Activated B cell treated with CpG ODN at 0.5 μM for 24 hours (primary cell): ENCODE results near the gene CENPC. TPM values are rescaled to one million over a fixed set of nuclear protein-coding genes. Genes with fewer than 3 reads are reported as not detected.
A peak's percentile ranks its signal among the peaks of the same experiment; 100 is the strongest.

ENCODE experiments used
- ATAC-seq: fragments of 200-7000 bp; cut with Tn5 transposase; one replicate; pipeline ENCODE4 v1.10.0; 2021; ENCODE audit warnings: low read depth, mild to moderate bottlenecking, moderate library complexity
- CTCF ChIA-PET: fragments of 350-600 bp; sonication (Branson Sonifier 250); formaldehyde crosslinking; loops from one replicate; lab custom pipeline; 2021; ENCODE audit warnings: antibody characterized with exemption; lab: Charles Lee
- POLR2A ChIA-PET: fragments of 350-600 bp; sonication (Branson Sonifier 250); formaldehyde crosslinking; loops from one replicate; lab custom pipeline; 2021; ENCODE audit warnings: antibody characterized with exemption; lab: Charles Lee
- DNase-seq: peaks from one replicate; pipeline ENCODE4 v3.0.0; 2022
- H3K27ac Mint-ChIP-seq: one replicate; pipeline ENCODE4 v1.8.0; 2020; ENCODE audit warnings: mixed read lengths
- H3K27me3 Mint-ChIP-seq: one replicate; pipeline ENCODE4 v1.8.0; 2021; ENCODE audit warnings: mixed read lengths
- H3K36me3 Mint-ChIP-seq: one replicate; pipeline ENCODE4 v1.8.0; 2021; ENCODE audit warnings: low read depth, mixed read lengths
- H3K4me1 Mint-ChIP-seq: one replicate; pipeline ENCODE4 v1.8.0; 2021; ENCODE audit warnings: mixed read lengths
- H3K4me3 Mint-ChIP-seq: one replicate; pipeline ENCODE4 v1.8.0; 2020; ENCODE audit warnings: mild to moderate bottlenecking, mixed read lengths
- H3K9me3 Mint-ChIP-seq: one replicate; pipeline ENCODE4 v1.8.0; 2020; ENCODE audit warnings: mixed read lengths
- CTCF ChIP-seq: fragments of 200-600 bp; IDR thresholded peaks from one replicate; pipeline ENCODE4 v1.8.0; 2022; ENCODE audit warnings: antibody characterized with exemption, mild to moderate bottlenecking
- intact Hi-C: fragments of 100-400 bp; cut with micrococcal nuclease; formaldehyde crosslinking; loops from one replicate; pipeline ENCODE4 v1.15.1; 2024
- total RNA-seq: library from RNA; stranded (reverse); gene quantifications from 2 replicates; pipeline ENCODE4 v1.2.3, GENCODE V29; 2022

Gene CENPC
- total RNA-seq, 1 donor from 2014 or later, result 46.0 TPM

GRCh38 chr4:67581913-67582312 lies 36.6 kb upstream of the CENPC start:
- ATAC-seq (no peak), DNase-seq (no peak)
- peak overlapping the region; percentile 83 for H3K27ac Mint-ChIP-seq
- H3K4me1 Mint-ChIP-seq, result peaks cover 41% of the 10 kb centered on the region
- peaks cover 68% of the 10 kb centered on the region for H3K36me3 Mint-ChIP-seq
- POLR2A ChIA-PET, result interaction anchor here (0.6 to 1.8 kb wide), 7 partner anchors 9 to 118 kb away, joined by 3 to 13 read pairs (median 4); partner anchors contain the start of gene CENPC
- no peak overlapping the region for H3K4me3 Mint-ChIP-seq
- TF ChIP-seq CTCF, result no peak
- H3K27me3 Mint-ChIP-seq, result no peaks in the 10 kb centered on the region
- intact Hi-C loops, result loop anchor here (1.0 to 2.0 kb wide), 2 partner anchors 13 to 24 kb away; partner anchors contain the start of gene STAP1
- no peaks in the 10 kb centered on the region for H3K9me3 Mint-ChIP-seq
- CTCF ChIA-PET, result interaction anchor here (0.9 to 1.7 kb wide), 2 partner anchors 24 to 32 kb away, joined by 5 to 6 read pairs; no protein-coding TSS in a partner anchor

GRCh38 chr4:67581208-67581857 lies 36.0 kb upstream of the CENPC start:
- ChIA-PET CTCF (interaction anchor here (0.9 kb wide), 1 partner anchor 24 kb away, joined by 6 read pairs; no protein-coding TSS in a partner anchor), POLR2A (interaction anchor here (0.7 to 1.8 kb wide), 5 partner anchors 21 to 118 kb away, joined by 3 to 13 read pairs (median 4); partner anchors contain the start of gene CENPC)
- intact Hi-C loops, result loop anchor here (1.0 to 2.0 kb wide), 2 partner anchors 13 to 23 kb away; partner anchors contain the start of gene STAP1
- no peak for TF ChIP-seq CTCF
- H3K27me3 Mint-ChIP-seq, result no peaks in the 10 kb centered on the region
- H3K4me3 Mint-ChIP-seq, result peak overlapping the region; percentile 55
- peaks cover 68% of the 10 kb centered on the region for H3K36me3 Mint-ChIP-seq
- H3K27ac Mint-ChIP-seq, result peak overlapping the region; percentile 83
- H3K4me1 Mint-ChIP-seq, result peaks cover 46% of the 10 kb centered on the region
- H3K9me3 Mint-ChIP-seq, result no peaks in the 10 kb centered on the region
- DNase-seq (no peak), ATAC-seq (peak; percentile 81)

GRCh38 chr4:67580577-67580976 lies 35.3 kb upstream of the CENPC start:
- no peaks in the 10 kb centered on the region for H3K9me3 Mint-ChIP-seq
- peaks cover 54% of the 10 kb centered on the region for H3K4me1 Mint-ChIP-seq
- intact Hi-C loops, result loop anchor here (2.0 kb wide), 1 partner anchor 14 kb away; no protein-coding TSS in a partner anchor
- TF ChIP-seq CTCF, result no peak
- ATAC-seq, result no peak
- CTCF ChIA-PET, result no interaction called here
- no peaks in the 10 kb centered on the region for H3K27me3 Mint-ChIP-seq
- POLR2A ChIA-PET, result interaction anchor here (1.7 to 1.8 kb wide), 2 partner anchors 30 to 35 kb away, joined by 9 to 13 read pairs; partner anchors contain the start of gene CENPC
- DNase-seq, result no peak
- peak overlapping the region; percentile 83 for H3K27ac Mint-ChIP-seq
- peak overlapping the region; percentile 13 for H3K4me3 Mint-ChIP-seq
- H3K36me3 Mint-ChIP-seq, result peaks cover 66% of the 10 kb centered on the region

- intact Hi-C loops, result no loop called here
- DNase-seq (no peak), ATAC-seq (no peak)
- ChIA-PET POLR2A (interaction anchor here (1.2 kb wide), 1 partner anchor 26 kb away, joined by 6 read pairs; no protein-coding TSS in a partner anchor), CTCF (interaction anchor here (0.8 kb wide), 1 partner anchor 27 kb away, joined by 3 read pairs; no protein-coding TSS in a partner anchor)
- peaks cover 71% of the 10 kb centered on the region for H3K4me1 Mint-ChIP-seq
- H3K36me3 Mint-ChIP-seq, result peaks cover 59% of the 10 kb centered on the region
- H3K27ac Mint-ChIP-seq, result peak overlapping the region; percentile 90
- peak overlapping the region; percentile 44 for H3K4me3 Mint-ChIP-seq
- no peak for TF ChIP-seq CTCF
- no peaks in the 10 kb centered on the region for H3K9me3 Mint-ChIP-seq
- H3K27me3 Mint-ChIP-seq, result no peaks in the 10 kb centered on the region
Observed at GRCh38 chr4:67576538-67576937, 31.2 kb upstream of the CENPC start.

GRCh38 chr4:67576059-67576466 lies 30.8 kb upstream of the CENPC start:
- no peak for DNase-seq
- no peak for ATAC-seq
- Mint-ChIP-seq H3K4me3 (peak overlapping the region; percentile 71), H3K27me3 (no peaks in the 10 kb centered on the region), H3K4me1 (peaks cover 71% of the 10 kb centered on the region), H3K27ac (peak overlapping the region; percentile 90), H3K36me3 (peaks cover 59% of the 10 kb centered on the region), H3K9me3 (no peaks in the 10 kb centered on the region)
- ChIA-PET CTCF (no interaction called here), POLR2A (interaction anchor here (1.2 kb wide), 1 partner anchor 26 kb away, joined by 6 read pairs; no protein-coding TSS in a partner anchor)
- intact Hi-C loops, result no loop called here
- TF ChIP-seq CTCF, result no peak
